H9 (cell line): ENCODE measurements around the gene COL18A1. TPM values are rescaled to one million over a fixed set of nuclear protein-coding genes. Genes with fewer than 3 reads are reported as not detected.

ENCODE experiments used
- DNase-seq: peaks from one replicate; pipeline ENCODE4 v3.0.0-alpha.2; 2017
- H2AFZ ChIP-seq: one replicate; pipeline ENCODE4 v1.6.1; 2013; ENCODE audit warnings: mild to moderate bottlenecking, low read length, control low read depth, moderate library complexity
- H2AK5ac ChIP-seq: 2 replicates; pipeline ENCODE4 v1.6.1; 2013; ENCODE audit warnings: low read length, control low read depth, mixed read lengths; ENCODE audit not compliant: insufficient read length
- H2BK120ac ChIP-seq: one replicate; pipeline ENCODE4 v1.6.1; 2013; ENCODE audit warnings: low read depth, mild to moderate bottlenecking, low read length, control low read depth, inconsistent platforms; ENCODE audit not compliant: poor library complexity, severe bottlenecking
- H2BK12ac ChIP-seq: 2 replicates; pipeline ENCODE4 v1.6.1; 2013; ENCODE audit warnings: low read length, control low read depth, mixed read lengths, low read depth; ENCODE audit not compliant: insufficient read length
- H2BK15ac ChIP-seq: 2 replicates; pipeline ENCODE4 v1.6.1; 2013; ENCODE audit warnings: low read depth, low read length, control low read depth
- H2BK20ac ChIP-seq: one replicate; pipeline ENCODE4 v1.6.1; 2013; ENCODE audit warnings: low read depth, mild to moderate bottlenecking, low read length, control low read depth, inconsistent platforms; ENCODE audit not compliant: poor library complexity, severe bottlenecking
- H2BK5ac ChIP-seq: 2 replicates; pipeline ENCODE4 v1.6.1; 2013; ENCODE audit warnings: low read length, control low read depth, mixed read lengths; ENCODE audit not compliant: insufficient read length
- H3K14ac ChIP-seq: 2 replicates; pipeline ENCODE4 v1.6.1; 2013; ENCODE audit warnings: low read length, control low read depth; ENCODE audit not compliant: insufficient read depth
- H3K18ac ChIP-seq: 2 replicates; pipeline ENCODE4 v1.6.1; 2013; ENCODE audit warnings: low read depth, mild to moderate bottlenecking, mixed read lengths, low read length, control low read depth; ENCODE audit not compliant: insufficient read length
- H3K23ac ChIP-seq: 2 replicates; pipeline ENCODE4 v1.6.1; 2013; ENCODE audit warnings: low read length, control low read depth, mixed read lengths, low read depth; ENCODE audit not compliant: insufficient read length
- H3K23me2 ChIP-seq: 2 replicates; pipeline ENCODE4 v1.6.1; 2013; ENCODE audit warnings: low read depth, mild to moderate bottlenecking, mixed read lengths, low read length, control low read depth; ENCODE audit not compliant: insufficient read length, poor library complexity, severe bottlenecking
- H3K27ac ChIP-seq: 2 replicates; pipeline ENCODE4 v1.5.1; 2013; ENCODE audit warnings: low read length, control low read depth, mixed read lengths, low read depth; ENCODE audit not compliant: insufficient read length
- H3K27me3 ChIP-seq: 2 replicates; pipeline ENCODE4 v1.6.1; 2013; ENCODE audit warnings: low read length, control low read depth, inconsistent platforms; ENCODE audit not compliant: insufficient read depth
- H3K4ac ChIP-seq: 2 replicates; pipeline ENCODE4 v1.6.1; 2013; ENCODE audit warnings: low read depth, mild to moderate bottlenecking, control low read depth, inconsistent platforms, low read length, moderate library complexity
- H3K4me1 ChIP-seq: 2 replicates; pipeline ENCODE4 v1.6.1; 2013; ENCODE audit warnings: low read length, control low read depth, inconsistent platforms; ENCODE audit not compliant: insufficient read depth
- H3K4me2 ChIP-seq: 2 replicates; pipeline ENCODE4 v1.6.1; 2013; ENCODE audit warnings: low read length, control low read depth, mixed read lengths; ENCODE audit not compliant: insufficient read length, insufficient read depth
- H3K56ac ChIP-seq: 2 replicates; pipeline ENCODE4 v1.6.1; 2013; ENCODE audit warnings: low read depth, mild to moderate bottlenecking, mixed read lengths, low read length, control low read depth; ENCODE audit not compliant: insufficient read length
- H3K79me1 ChIP-seq: 2 replicates; pipeline ENCODE4 v1.6.1; 2013; ENCODE audit warnings: low read depth, mild to moderate bottlenecking, moderate library complexity, low read length, control low read depth, inconsistent platforms; ENCODE audit not compliant: insufficient read depth, poor library complexity, severe bottlenecking
- H3K79me2 ChIP-seq: 2 replicates; pipeline ENCODE4 v1.6.1; 2013; ENCODE audit warnings: low read length, control low read depth, inconsistent platforms; ENCODE audit not compliant: insufficient read depth
- H3K9ac ChIP-seq: 2 replicates; pipeline ENCODE4 v1.6.1; 2013; ENCODE audit warnings: low read length, control low read depth, mixed read lengths; ENCODE audit not compliant: insufficient read length; ENCODE audit errors: extremely low read depth
- H3K9me3 ChIP-seq: one replicate; pipeline ENCODE4 v1.6.1; 2013; ENCODE audit warnings: low read depth, low read length, inconsistent platforms; ENCODE audit not compliant: control insufficient read depth
- H3T11ph ChIP-seq: one replicate; pipeline ENCODE4 v1.6.1; 2013; ENCODE audit warnings: mild to moderate bottlenecking, low read length, control low read depth, inconsistent platforms
- H4K20me1 ChIP-seq: one replicate; pipeline ENCODE4 v1.6.1; 2013; ENCODE audit not compliant: control insufficient read depth, insufficient read length, insufficient read depth
- H4K5ac ChIP-seq: 2 replicates; pipeline ENCODE4 v1.6.1; 2013; ENCODE audit warnings: low read depth, mild to moderate bottlenecking, mixed read lengths, low read length, control low read depth; ENCODE audit not compliant: insufficient read length
- H4K8ac ChIP-seq: replicated peaks from 2 replicates; pipeline ENCODE4 v1.6.1; 2013; ENCODE audit warnings: low read length, control low read depth, mixed read lengths, low read depth; ENCODE audit not compliant: insufficient read length
- H4K91ac ChIP-seq: 2 replicates; pipeline ENCODE4 v1.6.1; 2013; ENCODE audit warnings: low read depth, mild to moderate bottlenecking, moderate library complexity, mixed read lengths, low read length, control low read depth; ENCODE audit not compliant: insufficient read length
- H3K27ac Mint-ChIP-seq, 3 experiments: 2 replicates in 2 of 3; 3 replicates in 1 of 3; pipeline ENCODE4 v1.8.0; 2020 to 2021; ENCODE audit warnings: mixed read lengths in 3 of 3, mild to moderate bottlenecking in 1 of 3, moderate library complexity in 1 of 3
- H3K27me3 Mint-ChIP-seq: 2 replicates; pipeline ENCODE4 v1.8.0; 2021; ENCODE audit warnings: low read depth, mild to moderate bottlenecking, moderate library complexity, mixed read lengths
- H3K36me3 Mint-ChIP-seq, 3 experiments: 2 replicates in 2 of 3; 3 replicates in 1 of 3; pipeline ENCODE4 v1.8.0; 2020 to 2021; ENCODE audit warnings: low read depth in 3 of 3, mixed read lengths in 3 of 3; ENCODE audit not compliant: insufficient read depth in 1 of 3
- H3K4me1 Mint-ChIP-seq, 2 experiments: 2 replicates each; pipeline ENCODE4 v1.8.0; 2020; ENCODE audit warnings: mixed read lengths in 2 of 2
- H3K4me3 Mint-ChIP-seq, 2 experiments: 2 replicates in 1 of 2; 3 replicates in 1 of 2; pipeline ENCODE4 v1.8.0; 2020 to 2021; ENCODE audit warnings: mild to moderate bottlenecking in 2 of 2, mixed read lengths in 2 of 2, moderate library complexity in 1 of 2
- H3K9me3 Mint-ChIP-seq, 2 experiments: 2 replicates in 1 of 2; 3 replicates in 1 of 2; pipeline ENCODE4 v1.8.0; 2020; ENCODE audit warnings: mild to moderate bottlenecking in 2 of 2, mixed read lengths in 2 of 2, moderate library complexity in 1 of 2
- CTCF ChIP-seq: fragments of 200-600 bp; sonication (generic); conservative IDR thresholded peaks from 3 replicates; pipeline ENCODE4 v1.8.0; 2021; ENCODE audit warnings: antibody characterized with exemption, mild to moderate bottlenecking
- WGBS: extraction: QIAGEN DNeasy Blood & Tissue Kit; methylation state at CpG from one replicate; pipeline ENCODE4 v1.1.7; 2013; ENCODE audit warnings: missing lambda C conversion rate, low lambda C conversion rate, mixed read lengths; ENCODE audit not compliant: insufficient read length; ENCODE audit errors: extremely low coverage; 5-methylcytosine and 5-hydroxymethylcytosine counted together
- total RNA-seq: library from RNA; stranded (reverse); gene quantifications from 2 replicates; pipeline ENCODE4 v1.2.1, GENCODE V29; 2021

Gene COL18A1
- total RNA-seq, 1 experiment from 2014 or later, result 232 TPM

- Histone ChIP-seq H2BK20ac (no peak overlapping the region), H3K4me2 (no peak overlapping the region), H3K14ac (no peak overlapping the region), H4K5ac (no peak overlapping the region), H2BK120ac (no peak overlapping the region), H3K4me1 (no peaks in the 10 kb centered on the region), H3K18ac (no peak overlapping the region), H2AFZ (no peak overlapping the region), H3K79me1 (no peaks in the 10 kb centered on the region), H3K27me3 (no peaks in the 10 kb centered on the region), H2BK5ac (no peak overlapping the region), H3K4ac (no peak overlapping the region), H3K27ac (no peak overlapping the region), H4K20me1 (no peaks in the 10 kb centered on the region), H2BK12ac (no peak overlapping the region), H2AK5ac (no peak overlapping the region), H3T11ph (no peak overlapping the region), H3K23me2 (no peaks in the 10 kb centered on the region), H4K8ac (no peak overlapping the region), H4K91ac (no peak overlapping the region), H3K79me2 (no peaks in the 10 kb centered on the region), H3K9me3 (no peaks in the 10 kb centered on the region), H3K9ac (no peak overlapping the region), H3K23ac (no peak overlapping the region), H3K56ac (no peak overlapping the region), H2BK15ac (no peak overlapping the region)
- WGBS, result no CpG with 5 or more reads among the region's 12 CpGs
- DNase-seq, result no peak
- H3K4me1 Mint-ChIP-seq, result no peaks in the 10 kb centered on the region
- no peak overlapping the region for H3K4me3 Mint-ChIP-seq
- H3K36me3 Mint-ChIP-seq, result peaks cover 7 to 21% (median 8%) of the 10 kb centered on the region in 3 experiments; a peak in 6 of 7 replicates
- no peaks in the 10 kb centered on the region for H3K27me3 Mint-ChIP-seq
- no peak for TF ChIP-seq CTCF
- no peak overlapping the region for H3K27ac Mint-ChIP-seq
- H3K9me3 Mint-ChIP-seq, result no peaks in the 10 kb centered on the region; a peak in 1 of 5 replicates
These were observed 128.4 kb downstream of the COL18A1 start for GRCh38 chr21:45533361-45533845.
